Osteoblast (primary cell): ENCODE data around the gene ANO2. TPM values are rescaled to one million over a fixed set of nuclear protein-coding genes. Genes with fewer than 3 reads are reported as not detected.

Experiments used
- DNase-seq: peaks from one replicate; pipeline ENCODE4 v3.0.0; 2011; ENCODE audit warnings: low spot score, mixed read lengths; ENCODE audit not compliant: insufficient read length; ENCODE audit errors: missing footprints
- H2AFZ ChIP-seq: 2 replicates; pipeline ENCODE4 v1.6.0; 2011; ENCODE audit warnings: mild to moderate bottlenecking, low read length
- H3K27ac ChIP-seq: 2 replicates; pipeline ENCODE4 v1.5.1; 2011; ENCODE audit warnings: mild to moderate bottlenecking, low read depth, low read length, moderate library complexity
- H3K27me3 ChIP-seq: 2 replicates; pipeline ENCODE4 v1.6.0; 2012; ENCODE audit warnings: mild to moderate bottlenecking, control low read depth, inconsistent platforms, low read length, moderate library complexity; ENCODE audit not compliant: insufficient read depth
- H3K36me3 ChIP-seq: 2 replicates; pipeline ENCODE4 v1.5.1; 2011; ENCODE audit warnings: mild to moderate bottlenecking, low read length, control low read depth, moderate library complexity; ENCODE audit not compliant: insufficient read depth
- H3K4me1 ChIP-seq: 2 replicates; pipeline ENCODE4 v1.5.1; 2011; ENCODE audit warnings: mild to moderate bottlenecking, low read length, control low read depth, moderate library complexity; ENCODE audit not compliant: insufficient read depth
- H3K4me2 ChIP-seq: 2 replicates; pipeline ENCODE4 v1.6.0; 2011; ENCODE audit warnings: mild to moderate bottlenecking, low read length; ENCODE audit not compliant: insufficient read depth
- H3K4me3 ChIP-seq: fragments of 200-600 bp; sonication (generic); 3 replicates; pipeline ENCODE4 v1.5.1; 2012; ENCODE audit warnings: mild to moderate bottlenecking, low read length, inconsistent platforms; ENCODE audit not compliant: insufficient read depth
- H3K79me2 ChIP-seq: 2 replicates; pipeline ENCODE4 v1.6.0; 2012; ENCODE audit warnings: mild to moderate bottlenecking, low read length, control low read depth, inconsistent platforms; ENCODE audit not compliant: insufficient read depth
- H3K9me3 ChIP-seq: 2 replicates; pipeline ENCODE4 v1.5.1; 2011; ENCODE audit warnings: low read depth, low read length, control low read depth
- H4K20me1 ChIP-seq: 2 replicates; pipeline ENCODE4 v1.6.0; 2012; ENCODE audit warnings: mild to moderate bottlenecking, low read length, control low read depth; ENCODE audit not compliant: insufficient read depth
- CTCF ChIP-seq: IDR thresholded peaks from 2 replicates; pipeline ENCODE4 v1.5.1; 2011; ENCODE audit warnings: mild to moderate bottlenecking, low read depth, low read length, moderate library complexity; ENCODE audit errors: extremely low read depth
- total RNA-seq: library from RNA; depleted of rRNA; stranded (reverse); fragments of >200 nt; gene quantifications from 2 replicates; pipeline ENCODE4 v1.2.3, GENCODE V29; 2012

Gene ANO2
- under 0.01 and 0.29 TPM in 2 replicates for total RNA-seq

- H3K4me1 ChIP-seq, result no peaks in the 10 kb centered on the region
- no peak within 1 kb of the TSS for H2AFZ ChIP-seq
- no peak for DNase-seq
- TF ChIP-seq CTCF, result no peak
- H4K20me1 ChIP-seq, result no peaks in the 10 kb centered on the region
- no peaks in the 10 kb centered on the region for H3K36me3 ChIP-seq
- no peak within 1 kb of the TSS for H3K27ac ChIP-seq
- no peaks in the 10 kb centered on the region for H3K9me3 ChIP-seq
- H3K79me2 ChIP-seq, result no peaks in the 10 kb centered on the region
- peak within 1 kb of the TSS; percentile 43 for H3K4me3 ChIP-seq
- peak within 1 kb of the TSS; percentile 43 for H3K4me2 ChIP-seq
- H3K27me3 ChIP-seq, result peaks cover 44% of the 10 kb centered on the region
Measured at GRCh38 chr12:5945071-5946008, at the start of gene ANO2. TSS of gene ANO2 (minus strand) at chr12:5945259. CDS start at chr12:5945217, 42 bp downstream.

GRCh38 chr12:5989621-5990020 is 44.6 kb upstream of the ANO2 start:
- H3K27me3 ChIP-seq, result peaks cover 5% of the 10 kb centered on the region
- H3K4me2 ChIP-seq, result no peak overlapping the region
- H3K4me3 ChIP-seq, result no peak overlapping the region
- no peak for DNase-seq
- H3K27ac ChIP-seq, result no peak overlapping the region
- no peaks in the 10 kb centered on the region for H3K9me3 ChIP-seq
- no peaks in the 10 kb centered on the region for H4K20me1 ChIP-seq
- no peak overlapping the region for H2AFZ ChIP-seq
- no peaks in the 10 kb centered on the region for H3K4me1 ChIP-seq
- TF ChIP-seq CTCF, result no peak
- no peaks in the 10 kb centered on the region for H3K79me2 ChIP-seq
- H3K36me3 ChIP-seq, result no peaks in the 10 kb centered on the region

GRCh38 chr12:5988659-5989116 is 43.6 kb upstream of the ANO2 start:
- no peaks in the 10 kb centered on the region for H3K9me3 ChIP-seq
- no peaks in the 10 kb centered on the region for H3K79me2 ChIP-seq
- H3K36me3 ChIP-seq, result no peaks in the 10 kb centered on the region
- H3K27me3 ChIP-seq, result peaks cover 8% of the 10 kb centered on the region
- no peaks in the 10 kb centered on the region for H3K4me1 ChIP-seq
- no peaks in the 10 kb centered on the region for H4K20me1 ChIP-seq
- H3K27ac ChIP-seq, result no peak overlapping the region
- no peak overlapping the region for H3K4me2 ChIP-seq
- no peak overlapping the region for H2AFZ ChIP-seq
- H3K4me3 ChIP-seq, result no peak overlapping the region
- peak; percentile 92 for DNase-seq
- peak; percentile 97 for TF ChIP-seq CTCF

GRCh38 chr12:5988088-5988487 is 43.0 kb upstream of the ANO2 start:
- no peak overlapping the region for H3K4me3 ChIP-seq
- no peaks in the 10 kb centered on the region for H3K36me3 ChIP-seq
- H3K4me2 ChIP-seq, result no peak overlapping the region
- H3K27ac ChIP-seq, result no peak overlapping the region
- H3K4me1 ChIP-seq, result no peaks in the 10 kb centered on the region
- no peak for TF ChIP-seq CTCF
- no peaks in the 10 kb centered on the region for H3K79me2 ChIP-seq
- no peaks in the 10 kb centered on the region for H3K9me3 ChIP-seq
- no peaks in the 10 kb centered on the region for H4K20me1 ChIP-seq
- H2AFZ ChIP-seq, result no peak overlapping the region
- H3K27me3 ChIP-seq, result peaks cover 13% of the 10 kb centered on the region
- no peak for DNase-seq
